SK-N-SH (cell line): Measurements from ENCODE around the gene GPER1.

Experiments used
- EP300 ChIP-seq, 2 experiments: IDR thresholded peaks; 2 replicates each; pipeline versions ENCODE4 v1.4.0 to v1.6.1; 2012; ENCODE audit warnings: borderline replicate concordance in 1 of 2, low read depth in 1 of 2, low read length in 1 of 2
- FOXM1 ChIP-seq: IDR thresholded peaks from 2 replicates; pipeline ENCODE4 v1.4.0; 2012; ENCODE audit warnings: low read depth, mild to moderate bottlenecking
- RAD21 ChIP-seq: IDR thresholded peaks from 2 replicates; pipeline ENCODE4 v1.6.1; 2012; ENCODE audit warnings: mild to moderate bottlenecking, low read length
- RFX5 ChIP-seq: IDR thresholded peaks from 2 replicates; pipeline ENCODE4 v1.6.1; 2012; ENCODE audit warnings: mild to moderate bottlenecking, improper control_type of control experiment, low read length
- RXRA ChIP-seq: IDR thresholded peaks from 2 replicates; pipeline ENCODE4 v1.4.0; 2012; ENCODE audit warnings: low read depth, mild to moderate bottlenecking, borderline replicate concordance
- TF ChIP-seq, protein P1 (sequence below): IDR thresholded peaks from 2 replicates; pipeline ENCODE4; 2012
- TF ChIP-seq, protein P2 (sequence below): IDR thresholded peaks from 2 replicates; pipeline ENCODE4 v1.6.1; 2012; ENCODE audit warnings: mild to moderate bottlenecking, low read depth, low read length, moderate library complexity
- TF ChIP-seq, protein P3 (sequence below): fragments of 200-600 bp; sonication (generic); IDR thresholded peaks from 2 replicates; pipeline ENCODE4 v1.6.1; 2017; ENCODE audit warnings: antibody characterized with exemption, mild to moderate bottlenecking, moderate library complexity

DNA sequence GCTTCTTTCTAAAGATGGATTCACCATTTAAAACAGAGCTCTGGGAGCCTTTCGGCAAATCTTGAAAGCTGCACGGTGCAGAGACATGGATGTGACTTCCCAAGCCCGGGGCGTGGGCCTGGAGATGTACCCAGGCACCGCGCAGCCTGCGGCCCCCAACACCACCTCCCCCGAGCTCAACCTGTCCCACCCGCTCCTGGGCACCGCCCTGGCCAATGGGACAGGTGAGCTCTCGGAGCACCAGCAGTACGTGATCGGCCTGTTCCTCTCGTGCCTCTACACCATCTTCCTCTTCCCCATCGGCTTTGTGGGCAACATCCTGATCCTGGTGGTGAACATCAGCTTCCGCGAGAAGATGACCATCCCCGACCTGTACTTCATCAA lies 3.7 kb downstream of the GPER1 start:
- TF ChIP-seq, protein P1, sequence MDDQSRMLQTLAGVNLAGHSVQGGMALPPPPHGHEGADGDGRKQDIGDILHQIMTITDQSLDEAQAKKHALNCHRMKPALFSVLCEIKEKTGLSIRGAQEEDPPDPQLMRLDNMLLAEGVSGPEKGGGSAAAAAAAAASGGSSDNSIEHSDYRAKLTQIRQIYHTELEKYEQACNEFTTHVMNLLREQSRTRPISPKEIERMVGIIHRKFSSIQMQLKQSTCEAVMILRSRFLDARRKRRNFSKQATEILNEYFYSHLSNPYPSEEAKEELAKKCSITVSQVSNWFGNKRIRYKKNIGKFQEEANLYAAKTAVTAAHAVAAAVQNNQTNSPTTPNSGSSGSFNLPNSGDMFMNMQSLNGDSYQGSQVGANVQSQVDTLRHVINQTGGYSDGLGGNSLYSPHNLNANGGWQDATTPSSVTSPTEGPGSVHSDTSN = no peak
- TF ChIP-seq RAD21 (no peak), RXRA (no peak), FOXM1 (no peak), RFX5 (no peak), EP300 (IDR thresholded peaks at IDR 0.05; ENCODE audit: borderline replicate concordance in 1 of 2, low read depth in 1 of 2, low read length in 1 of 2) (no peak)
- TF ChIP-seq, protein P2, sequence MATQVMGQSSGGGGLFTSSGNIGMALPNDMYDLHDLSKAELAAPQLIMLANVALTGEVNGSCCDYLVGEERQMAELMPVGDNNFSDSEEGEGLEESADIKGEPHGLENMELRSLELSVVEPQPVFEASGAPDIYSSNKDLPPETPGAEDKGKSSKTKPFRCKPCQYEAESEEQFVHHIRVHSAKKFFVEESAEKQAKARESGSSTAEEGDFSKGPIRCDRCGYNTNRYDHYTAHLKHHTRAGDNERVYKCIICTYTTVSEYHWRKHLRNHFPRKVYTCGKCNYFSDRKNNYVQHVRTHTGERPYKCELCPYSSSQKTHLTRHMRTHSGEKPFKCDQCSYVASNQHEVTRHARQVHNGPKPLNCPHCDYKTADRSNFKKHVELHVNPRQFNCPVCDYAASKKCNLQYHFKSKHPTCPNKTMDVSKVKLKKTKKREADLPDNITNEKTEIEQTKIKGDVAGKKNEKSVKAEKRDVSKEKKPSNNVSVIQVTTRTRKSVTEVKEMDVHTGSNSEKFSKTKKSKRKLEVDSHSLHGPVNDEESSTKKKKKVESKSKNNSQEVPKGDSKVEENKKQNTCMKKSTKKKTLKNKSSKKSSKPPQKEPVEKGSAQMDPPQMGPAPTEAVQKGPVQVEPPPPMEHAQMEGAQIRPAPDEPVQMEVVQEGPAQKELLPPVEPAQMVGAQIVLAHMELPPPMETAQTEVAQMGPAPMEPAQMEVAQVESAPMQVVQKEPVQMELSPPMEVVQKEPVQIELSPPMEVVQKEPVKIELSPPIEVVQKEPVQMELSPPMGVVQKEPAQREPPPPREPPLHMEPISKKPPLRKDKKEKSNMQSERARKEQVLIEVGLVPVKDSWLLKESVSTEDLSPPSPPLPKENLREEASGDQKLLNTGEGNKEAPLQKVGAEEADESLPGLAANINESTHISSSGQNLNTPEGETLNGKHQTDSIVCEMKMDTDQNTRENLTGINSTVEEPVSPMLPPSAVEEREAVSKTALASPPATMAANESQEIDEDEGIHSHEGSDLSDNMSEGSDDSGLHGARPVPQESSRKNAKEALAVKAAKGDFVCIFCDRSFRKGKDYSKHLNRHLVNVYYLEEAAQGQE = no peak
- TF ChIP-seq, protein P3, sequence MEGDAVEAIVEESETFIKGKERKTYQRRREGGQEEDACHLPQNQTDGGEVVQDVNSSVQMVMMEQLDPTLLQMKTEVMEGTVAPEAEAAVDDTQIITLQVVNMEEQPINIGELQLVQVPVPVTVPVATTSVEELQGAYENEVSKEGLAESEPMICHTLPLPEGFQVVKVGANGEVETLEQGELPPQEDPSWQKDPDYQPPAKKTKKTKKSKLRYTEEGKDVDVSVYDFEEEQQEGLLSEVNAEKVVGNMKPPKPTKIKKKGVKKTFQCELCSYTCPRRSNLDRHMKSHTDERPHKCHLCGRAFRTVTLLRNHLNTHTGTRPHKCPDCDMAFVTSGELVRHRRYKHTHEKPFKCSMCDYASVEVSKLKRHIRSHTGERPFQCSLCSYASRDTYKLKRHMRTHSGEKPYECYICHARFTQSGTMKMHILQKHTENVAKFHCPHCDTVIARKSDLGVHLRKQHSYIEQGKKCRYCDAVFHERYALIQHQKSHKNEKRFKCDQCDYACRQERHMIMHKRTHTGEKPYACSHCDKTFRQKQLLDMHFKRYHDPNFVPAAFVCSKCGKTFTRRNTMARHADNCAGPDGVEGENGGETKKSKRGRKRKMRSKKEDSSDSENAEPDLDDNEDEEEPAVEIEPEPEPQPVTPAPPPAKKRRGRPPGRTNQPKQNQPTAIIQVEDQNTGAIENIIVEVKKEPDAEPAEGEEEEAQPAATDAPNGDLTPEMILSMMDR = no peak
